ENCODE results near the gene TK2. TPM values are rescaled to one million over a fixed set of nuclear protein-coding genes. Genes with fewer than 3 reads are reported as not detected.

The TK2 gene
- polyA plus RNA-seq, 2 of the 4 experiments (the other 2 are of a cell fraction), result 13.9 to 29.5 TPM

DNA sequence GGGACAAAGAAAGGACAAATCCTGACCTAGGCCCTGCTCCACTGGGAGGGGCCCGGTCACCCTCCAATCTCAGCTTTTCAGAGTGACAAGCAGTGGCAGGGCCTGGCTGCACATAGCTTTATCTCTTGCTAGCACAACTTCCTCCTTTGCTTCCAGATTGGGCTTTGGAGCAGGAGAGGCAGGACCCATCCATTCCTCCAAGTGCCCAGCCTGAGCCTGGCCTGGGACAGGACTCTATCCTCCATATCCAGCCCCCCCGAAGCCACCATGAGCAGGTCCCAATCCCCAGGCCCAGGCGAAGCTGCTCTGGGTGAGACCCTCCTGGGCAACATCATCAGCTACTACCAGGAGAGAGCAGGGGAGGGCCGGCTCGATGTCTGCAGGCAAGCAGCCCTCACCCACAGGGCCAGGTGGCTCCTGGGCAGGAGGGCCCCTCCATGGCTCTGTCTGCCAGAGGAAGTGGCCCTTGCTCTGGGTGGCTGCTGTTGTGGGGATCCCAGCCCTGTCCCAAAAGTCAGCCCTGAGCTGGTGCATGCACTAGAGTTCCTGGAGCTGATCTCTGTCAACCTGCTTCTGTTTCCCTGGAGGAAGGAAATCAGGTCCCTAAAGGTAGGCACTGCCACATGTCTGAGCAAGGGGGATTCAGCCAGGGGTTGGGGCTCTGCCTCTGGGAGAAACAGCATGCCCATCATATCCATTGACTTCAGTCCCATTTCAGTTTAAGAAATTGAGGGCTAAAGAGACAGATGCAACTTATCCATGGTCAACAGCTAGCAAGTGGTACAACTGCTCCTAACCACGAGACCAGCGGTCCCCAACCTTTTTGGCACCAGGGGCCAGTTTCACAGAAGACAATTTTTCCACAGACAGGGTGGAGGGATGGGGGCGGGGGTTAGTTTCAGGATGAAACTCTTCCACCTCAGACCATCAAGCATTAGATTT lies 58.9 kb downstream of the TK2 start:
- ChIA-PET CTCF (interaction anchor here (0.7 to 3.7 kb wide), 9 partner anchors 9 to 133 kb away, joined by 3 to 21 read pairs (median 3); no protein-coding TSS in a partner anchor), POLR2A (interaction anchor here (0.6 kb wide), 1 partner anchor 17 kb away, joined by 3 read pairs; no protein-coding TSS in a partner anchor)
- TF ChIP-seq NR3C1 (IDR thresholded peaks at IDR 0.05) (no peak), TFCP2L1 (CRISPR knock-in tag; IDR thresholded peaks at IDR 0.05) (no peak), CHD2 (IDR thresholded peaks at IDR 0.05; ENCODE audit: low read length, partially characterized antibody) (no peak), HOXA7 (CRISPR knock-in tag; IDR thresholded peaks at IDR 0.05) (no peak), MAZ (IDR thresholded peaks at IDR 0.05; ENCODE audit: borderline replicate concordance, low read depth, low read length) (no peak), NFE2L2 (conservative IDR thresholded peaks at IDR 0.05; ENCODE audit: low read length) (no peak), RNF2 (IDR thresholded peaks at IDR 0.05; ENCODE audit: borderline replicate concordance, low read depth) (no peak), ZFP36 (IDR thresholded peaks at IDR 0.05; ENCODE audit: borderline replicate concordance, partially characterized antibody) (no peak), ZSCAN20 (CRISPR knock-in tag; IDR thresholded peaks at IDR 0.05) (no peak), ATOH8 (CRISPR knock-in tag; IDR thresholded peaks at IDR 0.05; ENCODE audit: low read depth) (no peak), MAX (IDR thresholded peaks at IDR 0.05) (no peak), MYC (IDR thresholded peaks at IDR 0.05; ENCODE audit: borderline replicate concordance, low read length) (no peak), CHD4 (IDR thresholded peaks at IDR 0.05; ENCODE audit: borderline replicate concordance) (no peak), SREBF2 (IDR thresholded peaks at IDR 0.05) (no peak), PHF8 (IDR thresholded peaks at IDR 0.05; ENCODE audit: borderline replicate concordance, low read depth) (no peak), HEYL (CRISPR knock-in tag; IDR thresholded peaks at IDR 0.05) (no peak), HOXB13 (CRISPR knock-in tag; IDR thresholded peaks at IDR 0.05; ENCODE audit: low read depth) (no peak), JUN (IDR thresholded peaks at IDR 0.05) (no peak)
- TF ChIP-seq, protein P1, sequence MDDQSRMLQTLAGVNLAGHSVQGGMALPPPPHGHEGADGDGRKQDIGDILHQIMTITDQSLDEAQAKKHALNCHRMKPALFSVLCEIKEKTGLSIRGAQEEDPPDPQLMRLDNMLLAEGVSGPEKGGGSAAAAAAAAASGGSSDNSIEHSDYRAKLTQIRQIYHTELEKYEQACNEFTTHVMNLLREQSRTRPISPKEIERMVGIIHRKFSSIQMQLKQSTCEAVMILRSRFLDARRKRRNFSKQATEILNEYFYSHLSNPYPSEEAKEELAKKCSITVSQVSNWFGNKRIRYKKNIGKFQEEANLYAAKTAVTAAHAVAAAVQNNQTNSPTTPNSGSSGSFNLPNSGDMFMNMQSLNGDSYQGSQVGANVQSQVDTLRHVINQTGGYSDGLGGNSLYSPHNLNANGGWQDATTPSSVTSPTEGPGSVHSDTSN (IDR thresholded peaks at IDR 0.05), result no peak
- TF ChIP-seq, protein P2, sequence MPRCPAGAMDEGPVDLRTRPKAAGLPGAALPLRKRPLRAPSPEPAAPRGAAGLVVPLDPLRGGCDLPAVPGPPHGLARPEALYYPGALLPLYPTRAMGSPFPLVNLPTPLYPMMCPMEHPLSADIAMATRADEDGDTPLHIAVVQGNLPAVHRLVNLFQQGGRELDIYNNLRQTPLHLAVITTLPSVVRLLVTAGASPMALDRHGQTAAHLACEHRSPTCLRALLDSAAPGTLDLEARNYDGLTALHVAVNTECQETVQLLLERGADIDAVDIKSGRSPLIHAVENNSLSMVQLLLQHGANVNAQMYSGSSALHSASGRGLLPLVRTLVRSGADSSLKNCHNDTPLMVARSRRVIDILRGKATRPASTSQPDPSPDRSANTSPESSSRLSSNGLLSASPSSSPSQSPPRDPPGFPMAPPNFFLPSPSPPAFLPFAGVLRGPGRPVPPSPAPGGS (IDR thresholded peaks at IDR 0.05), result no peak
- DNase-seq (ENCODE audit: low read depth in 1 of 2, low spot score in 1 of 2), result no peak
- WGBS (ENCODE audit: missing lambda C conversion rate), result 93% methylated on average over 5 of the region's 8 CpGs
- FAIRE-seq, result no peak
- no peak for ATAC-seq
- Histone ChIP-seq H3K4me3 (no peak overlapping the region), H3K9me3 (no peaks in the 10 kb centered on the region), H3K4me1 (peaks cover 12% of the 10 kb centered on the region), H3K27ac (peak overlapping the region in 1 of 2 experiments; percentile 48; a peak in 4 of 6 replicates), H3K4me2 (no peak overlapping the region)

DNA sequence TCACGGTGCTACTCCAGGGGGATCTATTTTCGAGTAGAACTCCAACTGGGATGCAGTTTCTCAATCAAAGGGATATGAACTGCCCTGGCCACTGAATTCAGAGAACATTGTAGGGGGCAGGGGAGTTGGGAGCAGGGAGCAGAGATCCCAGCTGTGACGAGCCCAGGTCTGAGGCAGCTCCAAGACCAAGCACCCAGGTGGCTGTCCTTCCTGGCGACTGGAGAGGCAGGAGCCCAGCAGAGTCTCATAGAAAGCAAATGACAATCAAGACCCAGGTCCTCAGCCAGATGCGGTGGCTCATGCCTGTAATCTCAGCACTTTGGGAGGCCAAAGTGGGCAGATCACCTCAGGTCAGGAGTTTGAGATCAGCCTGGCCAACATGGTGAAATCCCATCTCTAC lies 60.1 kb downstream of the TK2 start:
- CTCF ChIA-PET, result interaction anchor here (0.9 to 1.2 kb wide), 2 partner anchors 19 to 119 kb away, joined by 3 read pairs; no protein-coding TSS in a partner anchor
- Histone ChIP-seq H3K27ac (peak overlapping the region in 1 of 2 experiments; percentile 50; a peak in 2 of 6 replicates), H3K4me3 (no peak overlapping the region), H3K9me3 (no peaks in the 10 kb centered on the region), H3K4me1 (peaks cover 12% of the 10 kb centered on the region), H3K4me2 (no peak overlapping the region)
- FAIRE-seq (no peak), DNase-seq (ENCODE audit: low read depth in 1 of 2, low spot score in 1 of 2) (no peak), ATAC-seq (no peak)
- 74% methylated on average over 5 of the region's 5 CpGs for WGBS (ENCODE audit: missing lambda C conversion rate)
- POLR2A ChIA-PET, result no interaction called here
- TF ChIP-seq SREBF2 (IDR thresholded peaks at IDR 0.05) (no peak), POLR2A (IDR thresholded peaks at IDR 0.05; ENCODE audit: low read length) (no peak), SMC3 (IDR thresholded peaks at IDR 0.05) (no peak), RFX5 (IDR thresholded peaks at IDR 0.05) (no peak), FOSB (CRISPR knock-in tag; IDR thresholded peaks at IDR 0.05) (no peak), CEBPB (IDR thresholded peaks at IDR 0.05) (no peak), EP300 (IDR thresholded peaks at IDR 0.05) (no peak), CHD4 (IDR thresholded peaks at IDR 0.05; ENCODE audit: borderline replicate concordance) (no peak), TP53 (CRISPR knock-in tag; IDR thresholded peaks at IDR 0.05) (no peak), HEYL (CRISPR knock-in tag; IDR thresholded peaks at IDR 0.05) (no peak)
- TF ChIP-seq, protein P2 (IDR thresholded peaks at IDR 0.05), result no peak
